HUDEP-2 (cell line): ENCODE data around the gene PNMA8B.

Experiments
- DNase-seq, 76 experiments: peaks; one replicate each; lab custom pipeline; 2025; ENCODE audit not compliant: unreplicated experiment in 76 of 76; lab: John Stamatoyannopoulos, UW

PNMA8B gene

DNA sequence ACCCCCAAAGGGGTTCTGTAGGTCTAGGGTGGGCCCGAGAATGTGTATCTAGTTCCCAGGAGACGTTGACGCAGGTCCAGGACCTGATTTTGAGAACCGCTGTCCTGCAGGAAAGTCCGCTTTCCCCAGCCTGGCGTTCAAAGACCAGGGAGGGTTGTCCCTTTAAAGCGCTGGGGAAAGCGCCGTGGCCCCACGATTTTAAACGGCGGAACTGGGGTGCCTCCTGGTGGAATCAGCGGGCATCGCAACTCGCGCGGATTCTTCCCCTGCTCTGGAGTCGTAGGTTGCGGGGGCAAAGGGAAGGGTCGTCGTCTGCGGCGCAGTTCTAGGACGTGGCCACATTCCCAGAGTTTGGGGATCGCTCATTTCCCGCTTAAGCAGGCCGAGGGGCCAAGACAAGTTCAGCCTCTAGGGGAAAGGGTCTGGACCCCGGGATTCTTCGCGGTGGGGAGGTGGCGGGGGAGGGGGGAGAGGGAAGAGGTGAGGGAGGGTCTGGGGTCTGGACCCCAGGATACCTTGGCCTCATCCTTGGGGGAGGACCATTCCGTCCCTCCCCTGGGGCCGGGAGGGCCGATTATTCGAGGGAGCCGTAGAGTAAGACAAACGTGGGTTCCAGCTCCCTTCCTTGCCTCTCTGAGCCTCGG, 7.7 kb downstream of the PNMA8B start:
- DNase-seq: peak in 49 of 76 experiments; percentile 6 to 77 (median 51)

DNA sequence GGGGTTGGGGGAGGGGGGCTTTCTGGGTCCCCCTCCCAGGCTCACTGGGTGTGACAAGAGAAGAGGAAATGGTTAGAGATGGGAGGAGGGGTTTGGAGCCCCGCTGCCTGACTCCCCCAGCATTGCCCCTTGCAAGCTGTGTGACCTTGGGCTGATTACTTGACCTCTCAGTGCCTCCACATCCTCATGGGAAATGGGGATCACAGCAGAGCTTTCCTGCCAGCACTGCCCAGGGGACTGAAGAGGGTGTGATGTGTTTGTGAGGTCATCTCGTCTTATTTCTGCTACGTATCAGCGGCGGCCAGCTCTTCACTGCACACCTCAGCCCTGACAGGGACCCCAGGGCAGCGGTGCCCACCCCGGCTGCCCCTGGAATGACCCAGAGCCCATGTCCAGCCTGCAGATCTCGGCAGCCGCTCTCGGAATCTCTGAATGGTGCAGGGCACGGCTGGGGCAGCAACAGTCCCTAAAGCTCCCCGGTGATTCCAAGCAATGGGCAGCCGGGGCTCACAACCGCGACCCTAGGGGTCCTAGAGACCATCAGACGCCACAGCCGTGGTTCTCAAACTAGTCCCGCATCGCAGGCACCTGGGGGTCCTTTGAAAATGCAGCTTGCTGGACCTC, 8.4 kb downstream of the PNMA8B start:
- no peak for DNase-seq

DNA sequence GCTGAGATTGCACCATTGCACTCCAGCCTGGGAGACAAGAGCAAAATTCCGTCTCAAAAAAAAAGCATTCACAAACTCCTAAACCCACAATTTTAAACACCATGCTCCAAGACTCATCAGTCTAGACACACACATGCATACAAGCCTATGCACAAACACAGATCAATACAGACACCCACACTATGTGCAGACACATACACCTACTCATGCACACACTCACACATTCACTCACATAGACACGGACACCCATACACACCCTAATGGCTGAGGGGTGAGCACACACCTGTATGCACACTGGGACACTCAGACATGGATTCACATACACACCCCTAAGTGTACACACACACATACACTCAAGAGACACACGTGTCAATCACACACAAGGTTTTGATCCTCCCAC, 9.3 kb downstream of the PNMA8B start:
- no peak for DNase-seq

DNA sequence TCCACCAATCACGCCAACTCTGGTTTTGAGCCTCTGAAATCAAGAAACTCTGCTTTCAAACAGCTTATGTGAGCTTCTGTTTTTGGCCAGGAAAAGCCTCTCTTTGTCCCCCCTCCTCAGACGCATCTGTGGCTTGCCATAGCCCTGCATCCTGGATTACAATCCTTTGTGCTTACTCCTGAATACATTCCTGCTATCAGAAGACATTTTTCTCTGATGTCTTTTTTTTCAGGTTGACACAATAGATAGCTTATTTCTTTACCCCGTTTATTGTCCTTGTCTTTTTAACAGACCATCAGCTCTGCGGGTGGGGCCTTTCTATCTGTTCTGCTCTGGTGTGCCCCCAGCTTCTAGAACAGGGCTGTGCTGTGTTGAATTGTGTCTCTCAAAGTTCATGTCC, 11.0 kb downstream of the PNMA8B start:
- no peak for DNase-seq

DNA sequence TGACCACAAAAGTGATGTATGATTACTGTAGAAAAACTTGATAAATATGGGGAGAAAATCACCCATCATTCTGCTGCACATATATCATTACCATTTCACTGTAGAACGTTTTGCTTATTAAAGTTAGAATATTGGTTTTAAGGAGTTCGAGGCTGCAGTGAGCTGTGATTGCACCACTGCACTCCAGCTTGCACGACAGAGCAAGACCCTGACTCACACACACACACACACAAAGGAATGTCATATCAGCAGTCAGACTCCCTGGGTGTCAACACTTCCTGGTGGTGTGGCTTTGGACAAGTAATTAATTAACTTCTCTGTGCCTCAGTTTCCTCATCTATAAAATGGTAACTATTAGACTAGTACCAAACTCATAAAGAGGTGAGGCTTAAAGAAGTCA, 13.0 kb downstream of the PNMA8B start:
- no peak for DNase-seq

DNA sequence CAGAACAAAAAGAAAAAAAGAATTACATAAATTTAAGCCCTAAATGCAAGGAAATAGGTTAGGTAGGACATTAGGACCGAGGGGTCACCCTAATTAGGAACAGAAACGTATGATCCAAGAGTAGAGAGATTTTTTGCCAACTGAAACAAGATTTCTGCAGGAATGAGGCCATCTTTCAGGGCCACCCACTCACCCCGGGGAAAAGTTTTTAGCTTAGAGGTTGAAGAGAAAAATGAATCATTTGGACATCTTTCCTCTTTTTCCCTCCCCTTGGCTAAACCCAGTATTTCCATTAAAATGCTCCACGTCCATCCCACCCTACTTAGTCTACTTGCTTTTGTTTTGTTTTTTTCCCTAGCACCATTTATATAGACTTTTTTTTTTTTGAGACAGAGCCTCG, 13.7 kb downstream of the PNMA8B start:
- no peak for DNase-seq

DNA sequence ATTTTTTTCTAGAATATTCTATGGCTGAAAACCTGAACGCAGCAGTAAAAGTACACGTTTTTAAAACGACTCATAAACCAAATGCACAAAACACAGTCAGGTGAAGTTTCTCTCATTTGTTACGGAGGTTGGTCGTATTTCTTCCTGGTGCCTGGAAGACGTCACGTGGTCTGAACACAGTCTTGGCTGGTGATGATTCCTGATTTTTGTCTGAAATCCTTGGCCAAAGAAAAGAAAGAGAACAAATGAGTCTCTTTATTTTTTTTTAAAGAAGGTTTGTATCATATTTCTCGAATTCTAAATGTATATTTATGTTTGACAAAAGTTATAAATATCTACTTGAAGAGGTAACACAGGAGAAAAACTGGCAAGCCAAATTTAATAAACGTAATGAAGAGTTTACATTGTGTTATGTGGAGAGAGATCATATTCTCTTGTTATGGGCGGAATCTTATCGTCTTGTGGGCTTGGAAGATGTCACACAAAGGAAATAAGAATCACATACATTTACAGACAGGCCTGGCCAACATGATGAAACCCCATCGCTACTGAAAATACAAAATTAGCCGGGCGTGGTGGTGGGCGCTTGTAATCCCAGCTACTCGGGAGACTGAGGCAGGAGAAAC, 14.3 kb downstream of the PNMA8B start:
- no peak for DNase-seq

DNA sequence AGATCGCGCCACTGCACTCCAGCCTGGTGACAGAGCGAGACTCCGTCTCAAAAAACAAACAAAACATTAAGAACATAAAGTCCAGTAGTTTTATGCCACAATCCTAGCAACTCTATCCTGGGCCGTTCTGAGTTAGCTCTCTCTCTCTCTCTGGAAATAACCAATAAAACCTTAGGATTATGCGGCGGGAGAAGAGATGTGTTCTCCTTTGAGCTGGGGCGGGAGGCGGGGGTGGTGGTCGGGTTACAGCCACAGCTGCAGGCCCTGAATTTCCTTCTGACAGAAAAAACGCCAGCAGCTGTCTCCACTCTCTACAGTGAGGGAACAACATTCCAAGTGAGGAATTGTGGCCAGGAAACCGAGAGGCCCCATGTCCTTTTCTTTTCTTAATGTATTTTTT, 15.3 kb downstream of the PNMA8B start:
- no peak for DNase-seq

DNA sequence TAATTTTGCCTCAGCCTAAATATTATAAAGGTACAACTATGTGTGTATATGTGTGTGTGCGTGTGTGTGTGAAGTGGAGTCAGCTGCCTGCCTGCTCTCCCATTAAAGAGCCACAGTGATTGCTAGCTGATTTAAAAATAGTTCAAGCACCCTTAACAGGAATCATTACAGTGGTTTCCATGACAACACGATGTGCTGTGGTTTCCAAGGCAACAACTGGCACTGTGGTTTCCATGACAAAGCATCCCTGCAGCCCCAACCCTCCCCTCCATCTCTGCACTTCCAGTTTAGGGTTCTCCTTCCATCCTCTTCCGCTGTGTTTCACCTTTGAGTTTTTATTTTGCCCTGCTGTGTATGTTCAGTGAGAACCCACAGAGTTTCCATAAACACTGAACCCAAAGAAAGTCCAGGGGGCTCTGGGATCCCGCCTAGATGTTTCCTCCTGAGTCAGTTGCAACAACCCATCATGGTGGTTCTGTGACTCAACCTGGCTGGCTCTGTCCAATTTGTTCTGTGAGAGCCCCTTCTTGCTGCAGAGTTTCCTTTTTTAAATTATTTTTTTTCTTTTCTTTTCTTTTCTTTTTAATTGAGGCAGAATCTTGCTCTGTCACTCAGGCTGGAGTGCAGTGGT, 17.2 kb downstream of the PNMA8B start:
- no peak for DNase-seq

DNA sequence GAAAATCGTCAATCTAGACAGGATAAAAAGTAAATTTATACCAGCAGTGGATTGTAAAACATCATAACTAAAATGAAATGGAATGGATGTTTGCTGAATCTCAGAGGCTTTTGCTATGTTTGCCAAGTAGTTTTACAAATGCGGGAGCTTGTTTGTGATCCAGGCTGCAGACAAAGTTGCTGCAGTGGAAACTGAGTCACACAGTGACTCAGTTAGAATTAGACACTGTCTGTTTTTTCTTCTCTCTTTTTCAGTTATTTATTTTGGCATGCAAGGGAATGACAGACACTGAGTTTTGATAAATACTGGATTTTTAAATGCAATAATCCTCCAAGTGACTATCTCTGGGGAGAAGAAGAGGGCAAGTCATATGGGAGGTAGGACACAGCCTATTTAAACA, 19.7 kb downstream of the PNMA8B start:
- DNase-seq: no peak

DNA sequence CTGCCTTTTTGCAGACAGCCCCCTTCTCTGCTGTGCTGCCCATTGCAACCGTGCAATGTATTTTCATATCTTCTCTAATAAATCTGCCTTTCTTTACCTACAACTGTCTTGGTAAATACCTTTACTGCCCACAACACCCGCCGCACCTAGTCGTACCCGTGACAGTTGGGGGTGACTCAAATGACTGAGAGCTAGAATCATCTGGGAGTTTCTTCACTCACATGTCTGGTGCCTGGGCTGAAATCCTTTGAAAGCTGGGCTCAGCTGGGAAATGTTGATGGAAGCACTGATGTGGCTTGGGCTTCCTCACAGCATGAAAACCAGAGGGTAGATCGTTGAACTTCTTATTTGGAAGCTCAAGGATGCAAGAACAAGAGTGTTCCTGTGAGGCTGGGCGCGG, 21.5 kb downstream of the PNMA8B start:
- no peak for DNase-seq

DNA sequence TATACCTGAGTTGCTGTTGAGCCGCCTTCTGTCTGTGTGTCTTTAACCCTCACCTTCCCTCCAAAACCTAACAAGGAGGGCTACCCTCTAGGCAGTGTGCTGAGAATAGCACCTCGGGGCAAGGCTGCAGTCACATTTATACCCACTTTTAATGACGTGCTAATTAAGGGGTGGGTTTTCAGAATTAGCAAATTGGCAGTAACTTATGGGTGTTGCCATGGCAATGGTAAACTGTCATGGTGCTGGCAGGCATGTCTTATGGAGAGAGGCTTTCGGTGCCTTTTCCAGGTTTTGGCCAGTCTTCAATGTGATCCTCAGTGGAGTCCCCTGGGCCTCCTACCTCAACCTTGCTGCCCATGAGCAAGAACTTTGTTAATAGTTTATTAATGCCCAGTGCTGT, 23.1 kb downstream of the PNMA8B start:
- DNase-seq: no peak

DNA sequence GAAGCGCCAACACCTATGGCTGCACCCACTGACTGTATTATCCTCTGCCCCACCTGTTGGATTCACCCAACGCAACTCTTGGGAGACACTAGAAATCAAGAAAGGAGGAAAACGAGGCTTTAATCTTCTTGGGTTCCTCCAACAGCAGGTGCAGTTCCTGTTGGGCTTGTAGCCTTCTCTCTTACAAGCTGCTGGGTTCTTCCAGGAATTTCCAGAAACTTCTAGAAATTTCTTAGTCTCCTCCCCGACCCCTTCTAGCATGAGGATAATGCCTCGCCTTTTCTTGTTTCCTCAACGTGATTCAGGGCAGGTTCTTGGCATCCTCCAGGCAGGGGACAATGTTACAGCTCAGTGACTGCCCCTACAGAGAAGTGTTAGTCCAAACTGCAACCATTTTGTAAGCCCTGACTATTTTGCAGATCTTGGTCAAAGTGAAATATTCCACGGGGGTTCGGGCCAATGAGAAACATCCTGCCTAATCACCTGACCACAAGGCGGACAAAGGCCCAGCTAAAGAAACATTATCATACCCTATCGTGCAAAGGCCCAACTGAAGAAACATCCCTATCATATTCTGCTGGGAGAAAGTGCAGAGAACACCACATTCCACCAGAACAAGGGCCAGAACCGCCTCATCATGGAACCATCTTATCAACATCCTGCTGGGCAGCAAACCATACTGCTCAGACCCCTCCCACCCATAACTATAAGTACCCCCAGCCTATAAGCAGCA, 23.7 kb downstream of the PNMA8B start:
- DNase-seq: no peak

DNA sequence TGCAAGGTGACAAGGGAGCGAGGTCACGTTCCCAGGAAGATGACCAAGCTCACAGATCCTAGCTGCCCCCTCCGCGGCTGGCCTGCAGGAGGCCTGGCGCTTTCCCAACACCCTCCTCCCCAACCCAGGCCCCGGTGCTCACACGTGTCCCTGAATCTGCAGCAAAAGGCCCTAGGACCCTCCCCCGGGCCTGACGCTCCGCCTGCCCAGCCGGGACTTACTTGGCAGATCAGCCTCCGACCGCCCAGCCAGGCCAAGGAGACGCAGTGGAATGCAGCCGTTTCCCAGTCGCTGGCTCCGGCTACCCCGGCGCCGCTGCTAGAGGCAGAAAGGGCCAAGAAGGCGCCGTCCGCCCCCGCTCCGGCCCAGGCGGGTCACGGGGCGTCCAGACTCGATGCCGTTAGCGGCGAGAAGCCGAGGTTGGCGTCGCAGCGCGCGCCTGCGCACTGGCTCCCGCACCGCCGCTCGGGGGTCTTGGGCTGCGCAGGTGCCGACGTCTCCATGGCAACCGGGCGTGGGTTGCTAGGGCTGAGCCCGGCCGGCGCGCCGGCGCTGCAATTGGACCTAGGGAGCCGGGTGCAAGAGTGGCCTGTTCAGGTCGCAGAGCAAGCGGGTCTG, 24.4 kb downstream of the PNMA8B start, which contains the start of gene PNMA8A:
Gene PNMA8A, minus strand, starts transcription at position 448 of the 618 bp plus-strand sequence. CDS start 528 bp downstream, outside the sequence.
- DNase-seq: no peak

DNA sequence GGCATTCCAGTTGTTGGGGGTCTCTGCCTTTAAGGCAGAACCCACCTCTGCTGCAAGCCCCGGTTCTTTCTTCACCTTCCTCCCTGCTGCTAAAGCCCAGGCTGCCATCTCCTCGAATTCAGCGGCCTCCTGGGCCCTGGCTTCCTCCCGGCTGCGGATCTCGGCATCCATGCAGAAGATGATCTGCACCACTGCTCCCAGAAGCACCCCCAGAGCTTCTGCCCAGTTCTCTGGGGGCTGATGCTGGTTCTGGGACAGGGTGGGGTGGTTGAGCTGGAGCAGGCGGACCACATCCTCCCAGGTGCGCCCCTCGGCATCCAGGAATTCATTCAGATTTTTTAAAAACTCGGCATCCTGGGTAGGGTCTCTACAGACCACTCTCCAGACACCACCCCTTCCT, 25.3 kb downstream of the PNMA8B start:
- DNase-seq: no peak

DNA sequence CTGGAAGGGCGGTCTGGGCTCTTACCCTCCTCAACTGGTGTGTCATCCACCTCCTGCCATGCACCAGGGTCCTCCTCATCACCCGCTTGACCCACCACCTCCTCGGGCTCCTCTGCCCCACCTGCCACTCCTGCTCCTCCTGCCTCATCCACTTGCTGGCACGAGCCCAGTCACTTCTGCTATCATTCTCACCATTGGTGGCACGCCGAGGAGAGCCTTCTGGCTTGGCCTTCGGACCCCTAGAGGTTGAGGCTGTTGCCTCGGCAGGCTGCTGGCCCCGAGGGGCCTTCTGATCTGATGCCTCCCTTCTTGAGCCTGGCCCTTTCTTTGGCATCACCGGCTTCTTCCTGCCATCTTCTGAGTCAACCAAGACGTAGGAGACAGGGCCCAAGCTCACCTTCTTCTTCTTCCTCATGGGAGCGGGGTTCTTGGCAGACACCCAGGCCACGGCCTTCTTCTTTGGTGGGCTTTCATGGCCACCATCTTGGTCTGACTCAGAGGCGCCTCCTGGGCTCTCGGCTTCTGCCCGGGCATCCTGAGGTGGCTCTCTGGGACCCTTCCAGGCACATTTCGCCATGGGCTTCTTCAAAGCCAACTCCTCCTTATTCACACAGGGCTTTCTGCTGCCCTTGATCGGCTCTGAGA, 26.0 kb downstream of the PNMA8B start:
- DNase-seq: no peak

DNA sequence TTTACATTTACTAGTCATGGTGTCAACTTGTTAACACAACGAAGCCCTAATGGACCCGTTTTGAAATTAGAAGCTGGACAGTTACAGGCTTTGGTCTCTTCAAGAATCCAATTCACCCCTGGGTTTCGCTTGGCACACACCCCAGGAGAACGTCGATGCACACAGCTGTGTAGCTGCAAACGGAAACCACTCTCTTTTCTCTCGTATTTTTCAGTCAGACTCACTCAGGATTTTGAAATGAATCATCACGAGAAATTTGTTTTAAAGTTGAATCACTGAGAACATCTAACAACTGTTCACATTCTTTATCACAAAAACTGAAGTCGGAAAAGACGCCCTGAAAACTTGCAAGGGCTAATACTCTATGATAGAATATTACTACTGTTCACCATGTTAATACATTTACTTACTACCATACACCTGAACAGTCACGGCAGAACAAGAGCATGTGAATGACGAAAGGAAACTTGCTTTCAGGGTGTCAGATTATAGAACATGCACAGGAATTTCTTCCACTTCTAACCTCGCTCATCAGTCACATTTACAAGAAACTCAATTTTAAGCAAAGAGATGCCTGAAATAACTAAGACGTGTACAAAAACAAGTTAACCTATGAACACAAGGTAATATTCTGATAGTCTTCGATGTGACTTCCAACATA, 29.0 kb downstream of the PNMA8B start:
- DNase-seq: no peak

DNA sequence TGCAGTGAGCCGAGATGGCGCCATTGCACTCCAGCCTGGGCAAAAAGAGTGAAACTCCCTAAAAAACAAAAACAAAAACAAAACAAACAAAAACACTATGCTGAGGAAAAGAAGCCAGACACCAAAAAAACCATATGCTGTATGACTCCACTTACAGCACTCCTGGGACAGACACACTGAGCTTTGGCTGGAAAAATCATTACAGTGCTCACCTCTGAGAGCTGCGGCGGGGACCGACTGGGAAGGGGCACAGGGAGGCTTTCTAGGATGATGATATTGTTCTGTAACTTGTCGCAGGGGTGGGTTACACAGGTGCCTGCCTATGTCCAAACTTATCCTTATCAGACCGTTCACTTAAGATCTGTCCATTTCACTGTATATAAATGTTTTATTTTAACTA, 32.2 kb downstream of the PNMA8B start:
- no peak for DNase-seq

DNA sequence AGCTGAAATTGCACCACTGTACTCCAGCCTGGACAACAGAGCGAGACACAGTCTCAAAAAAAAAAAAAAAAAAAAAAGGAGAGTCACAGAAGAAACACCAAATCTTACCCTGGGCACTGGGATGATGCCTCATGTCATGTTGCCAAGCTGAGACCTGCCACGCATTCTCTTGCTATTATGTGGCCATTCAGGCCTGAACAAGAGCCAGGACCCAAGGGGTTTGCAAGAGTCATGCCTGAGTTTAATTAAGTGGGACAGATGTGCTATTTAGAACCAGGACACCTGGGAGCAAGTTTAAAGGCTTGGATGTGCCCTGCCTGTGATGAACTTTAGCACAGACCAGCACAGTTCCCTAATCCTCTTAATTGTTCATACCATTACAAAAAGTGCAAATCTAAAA, 34.1 kb downstream of the PNMA8B start:
- DNase-seq: no peak

DNA sequence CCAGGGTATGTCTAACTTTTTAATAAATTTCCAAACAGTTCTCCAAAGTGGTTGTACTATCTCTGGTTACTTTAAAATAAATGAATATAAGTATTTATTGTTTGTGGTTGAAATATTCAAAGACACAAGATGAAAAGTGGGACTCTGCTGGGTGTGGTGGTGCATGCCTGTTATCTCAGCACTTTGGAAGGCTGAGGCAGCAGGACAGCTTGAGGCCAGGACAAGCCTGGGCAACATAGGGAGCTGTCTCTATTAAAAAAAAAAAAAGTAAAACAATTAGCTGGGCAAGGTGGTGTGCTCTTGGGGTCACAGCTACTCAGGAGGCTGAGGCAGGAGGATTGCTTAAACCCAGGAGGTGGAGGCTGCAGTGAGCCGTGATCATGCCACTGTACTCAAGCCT, 34.7 kb downstream of the PNMA8B start:
- DNase-seq: no peak
